Hepatocyte (in vitro differentiated cells): Measurements from ENCODE around the gene PACS1. TPM values are rescaled to one million over a fixed set of nuclear protein-coding genes. Genes with fewer than 3 reads are reported as not detected.

Source experiments
- DNase-seq: peaks from one replicate; pipeline ENCODE4 v3.0.0-alpha.2; 2016; ENCODE audit warnings: low spot score
- H2AFZ ChIP-seq: fragments of 200-600 bp; sonication (generic); 2 replicates; pipeline ENCODE4 v1.6.0; 2016; ENCODE audit warnings: antibody characterized with exemption, mild to moderate bottlenecking
- H3K27ac ChIP-seq: fragments of 200-600 bp; sonication (generic); 2 replicates; pipeline ENCODE4 v1.5.1; 2016; ENCODE audit warnings: mild to moderate bottlenecking
- H3K27me3 ChIP-seq: fragments of 200-600 bp; sonication (generic); 2 replicates; pipeline ENCODE4 v1.6.1; 2016
- H3K36me3 ChIP-seq: fragments of 200-600 bp; sonication (generic); replicated peaks from 2 replicates; pipeline ENCODE4 v1.5.1; 2016; ENCODE audit warnings: low read depth; ENCODE audit not compliant: insufficient read depth
- H3K4me1 ChIP-seq: fragments of 200-600 bp; sonication (generic); 2 replicates; pipeline ENCODE4 v1.5.1; 2016; ENCODE audit warnings: mild to moderate bottlenecking, moderate library complexity; ENCODE audit not compliant: insufficient read depth
- H3K4me2 ChIP-seq: fragments of 200-600 bp; sonication (generic); 2 replicates; pipeline ENCODE4 v1.6.0; 2016
- H3K4me3 ChIP-seq: fragments of 200-600 bp; sonication (generic); 2 replicates; pipeline ENCODE4 v1.5.1; 2016; ENCODE audit warnings: mild to moderate bottlenecking
- H3K79me2 ChIP-seq: fragments of 200-600 bp; sonication (generic); 2 replicates; pipeline ENCODE4 v1.6.0; 2017; ENCODE audit warnings: mild to moderate bottlenecking
- H3K9me2 ChIP-seq: fragments of 200-600 bp; sonication (generic); replicated peaks from 2 replicates; pipeline ENCODE4 v1.6.0; 2017; ENCODE audit warnings: mild to moderate bottlenecking; ENCODE audit not compliant: insufficient read depth
- H3K9me3 ChIP-seq: fragments of 200-600 bp; sonication (generic); 2 replicates; pipeline ENCODE4 v1.5.1; 2016; ENCODE audit warnings: low read depth, mild to moderate bottlenecking
- H4K20me1 ChIP-seq: fragments of 200-600 bp; sonication (generic); 2 replicates; pipeline ENCODE4 v1.6.0; 2016; ENCODE audit warnings: mild to moderate bottlenecking; ENCODE audit not compliant: insufficient read depth, poor library complexity, severe bottlenecking
- EZH2 ChIP-seq: fragments of 200-600 bp; sonication (generic); IDR thresholded peaks from 2 replicates; pipeline ENCODE4 v1.6.1; 2016; ENCODE audit warnings: antibody characterized with exemption, mild to moderate bottlenecking, borderline replicate concordance
- EZH2phosphoT487 ChIP-seq: fragments of 200-600 bp; sonication (generic); IDR thresholded peaks from one replicate; pipeline ENCODE4 v1.6.1; 2018; ENCODE audit warnings: antibody characterized with exemption, mild to moderate bottlenecking, low read depth, moderate library complexity; ENCODE audit not compliant: unreplicated experiment, severe bottlenecking
- WGBS: methylation state at CpG from one replicate; pipeline ENCODE4 v1.1.6; 2016; ENCODE audit warnings: low lambda C conversion rate; ENCODE audit errors: missing lambda C conversion rate; 5-methylcytosine and 5-hydroxymethylcytosine counted together
- polyA plus RNA-seq: library from polyadenylated mRNA; unstranded; fragments of >200 nt; fragmentation: Nextera tagmentation; extraction: Ambion mirVana; gene quantifications from 2 replicates; pipeline ENCODE4 v1.2.1, GENCODE V29; 2016
- total RNA-seq: library from RNA; depleted of rRNA; stranded (reverse); fragments of >200 nt; gene quantifications from 2 replicates; pipeline ENCODE4 v1.2.3, GENCODE V29; 2014
- TF ChIP-seq, protein P1 (sequence below): fragments of 200-600 bp; sonication (generic); IDR thresholded peaks from 2 replicates; pipeline ENCODE4 v1.5.1; 2016; ENCODE audit warnings: antibody characterized with exemption, mild to moderate bottlenecking; ENCODE audit not compliant: poor library complexity

The PACS1 gene
- total and polyA plus RNA-seq, 2 experiments from 2014 or later, result 28.2 to 71.5 TPM

DNA sequence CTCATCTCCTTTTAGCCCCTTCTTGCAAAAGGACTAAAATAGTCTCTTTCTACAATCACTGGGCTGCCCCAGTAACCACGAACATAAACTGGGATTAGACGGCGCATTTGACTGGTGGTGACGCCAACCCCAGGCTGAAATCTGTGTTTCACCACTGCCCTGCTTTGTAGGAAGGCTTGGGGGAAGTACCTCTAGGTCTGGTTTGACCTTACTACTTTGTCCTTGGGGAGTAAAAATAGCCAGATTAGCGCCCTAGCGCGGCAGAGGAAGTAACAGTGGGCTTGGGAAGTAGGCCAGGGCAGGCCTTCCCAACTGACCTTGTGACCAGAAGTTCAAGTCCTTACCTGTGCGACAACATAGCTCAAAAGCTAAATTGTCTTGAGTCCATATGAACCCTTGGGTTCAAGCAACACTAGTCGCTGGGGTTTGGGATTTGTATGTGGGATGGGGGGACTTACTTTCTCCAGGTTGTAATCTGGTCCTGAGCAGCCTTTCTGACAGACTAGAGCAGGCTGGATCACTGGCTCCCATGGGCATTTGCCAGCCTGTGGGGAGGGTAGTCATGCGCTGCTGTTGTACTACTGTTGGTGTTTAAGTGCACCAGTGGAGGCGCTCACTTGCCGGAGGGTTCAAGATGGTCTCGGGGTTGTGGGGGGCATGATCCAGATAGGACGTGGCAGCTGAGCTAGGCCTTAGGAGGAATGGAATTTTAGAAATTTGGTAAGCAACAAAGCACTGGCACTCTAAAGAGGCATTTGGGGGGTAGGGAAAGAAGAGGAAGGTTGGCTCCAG, 953 bp upstream of the PACS1 start:
- DNase-seq, result peak; percentile 52
- peak overlapping the region; percentile 53 for H3K4me3 ChIP-seq
- H3K4me2 ChIP-seq, result peak overlapping the region; percentile 88
- TF ChIP-seq EZH2, result no peak
- TF ChIP-seq, protein P1, sequence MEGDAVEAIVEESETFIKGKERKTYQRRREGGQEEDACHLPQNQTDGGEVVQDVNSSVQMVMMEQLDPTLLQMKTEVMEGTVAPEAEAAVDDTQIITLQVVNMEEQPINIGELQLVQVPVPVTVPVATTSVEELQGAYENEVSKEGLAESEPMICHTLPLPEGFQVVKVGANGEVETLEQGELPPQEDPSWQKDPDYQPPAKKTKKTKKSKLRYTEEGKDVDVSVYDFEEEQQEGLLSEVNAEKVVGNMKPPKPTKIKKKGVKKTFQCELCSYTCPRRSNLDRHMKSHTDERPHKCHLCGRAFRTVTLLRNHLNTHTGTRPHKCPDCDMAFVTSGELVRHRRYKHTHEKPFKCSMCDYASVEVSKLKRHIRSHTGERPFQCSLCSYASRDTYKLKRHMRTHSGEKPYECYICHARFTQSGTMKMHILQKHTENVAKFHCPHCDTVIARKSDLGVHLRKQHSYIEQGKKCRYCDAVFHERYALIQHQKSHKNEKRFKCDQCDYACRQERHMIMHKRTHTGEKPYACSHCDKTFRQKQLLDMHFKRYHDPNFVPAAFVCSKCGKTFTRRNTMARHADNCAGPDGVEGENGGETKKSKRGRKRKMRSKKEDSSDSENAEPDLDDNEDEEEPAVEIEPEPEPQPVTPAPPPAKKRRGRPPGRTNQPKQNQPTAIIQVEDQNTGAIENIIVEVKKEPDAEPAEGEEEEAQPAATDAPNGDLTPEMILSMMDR, result no peak
- no peak for TF ChIP-seq EZH2phosphoT487
- peaks cover 3% of the 10 kb centered on the region for H3K36me3 ChIP-seq
- H3K4me1 ChIP-seq, result peaks cover 11% of the 10 kb centered on the region
- peaks cover 6% of the 10 kb centered on the region for H4K20me1 ChIP-seq
- no peaks in the 10 kb centered on the region for H3K27me3 ChIP-seq
- H3K9me3 ChIP-seq, result no peaks in the 10 kb centered on the region
- peak overlapping the region; percentile 97 for H3K27ac ChIP-seq
- 72% methylated on average over 14 of the region's 14 CpGs for WGBS
- H2AFZ ChIP-seq, result peak overlapping the region; percentile 56
- no peaks in the 10 kb centered on the region for H3K9me2 ChIP-seq
- peaks cover 48% of the 10 kb centered on the region for H3K79me2 ChIP-seq

DNA sequence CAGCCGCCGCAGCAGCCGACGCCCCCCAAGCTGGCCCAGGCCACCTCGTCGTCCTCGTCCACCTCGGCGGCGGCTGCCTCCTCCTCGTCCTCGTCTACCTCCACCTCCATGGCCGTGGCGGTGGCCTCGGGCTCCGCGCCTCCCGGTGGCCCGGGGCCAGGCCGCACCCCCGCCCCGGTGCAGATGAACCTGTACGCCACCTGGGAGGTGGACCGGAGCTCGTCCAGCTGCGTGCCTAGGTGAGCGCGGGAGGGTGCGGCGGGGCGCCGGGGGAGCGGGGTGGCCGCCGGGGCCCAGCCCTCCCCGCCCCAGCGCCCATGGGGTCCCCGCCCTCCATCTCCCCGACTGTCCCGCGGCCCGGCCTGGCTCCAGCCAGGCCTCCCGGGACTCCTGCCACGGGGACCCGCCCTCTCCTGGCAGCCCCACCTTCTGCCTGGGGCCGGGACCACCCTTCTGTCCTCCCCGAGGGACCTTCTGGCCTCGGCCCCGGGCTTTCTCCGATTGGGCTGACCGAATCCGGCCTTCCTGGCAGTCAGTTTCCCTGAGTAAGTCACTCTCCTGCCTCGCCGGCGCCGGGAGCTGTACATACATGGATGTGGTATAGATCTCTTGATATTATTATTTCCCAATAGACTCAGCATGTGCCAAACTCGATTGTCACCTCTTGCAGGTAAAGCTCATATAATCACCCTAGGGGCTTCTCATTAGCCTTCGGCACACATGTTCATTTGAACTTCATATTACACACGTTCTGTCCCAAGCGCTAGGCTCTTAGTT, 720 bp downstream of the PACS1 start:
- peak overlapping the region; percentile 41 for H2AFZ ChIP-seq
- peak; percentile 65 for DNase-seq
- WGBS, result 6% methylated on average over 29 of the region's 60 CpGs

DNA sequence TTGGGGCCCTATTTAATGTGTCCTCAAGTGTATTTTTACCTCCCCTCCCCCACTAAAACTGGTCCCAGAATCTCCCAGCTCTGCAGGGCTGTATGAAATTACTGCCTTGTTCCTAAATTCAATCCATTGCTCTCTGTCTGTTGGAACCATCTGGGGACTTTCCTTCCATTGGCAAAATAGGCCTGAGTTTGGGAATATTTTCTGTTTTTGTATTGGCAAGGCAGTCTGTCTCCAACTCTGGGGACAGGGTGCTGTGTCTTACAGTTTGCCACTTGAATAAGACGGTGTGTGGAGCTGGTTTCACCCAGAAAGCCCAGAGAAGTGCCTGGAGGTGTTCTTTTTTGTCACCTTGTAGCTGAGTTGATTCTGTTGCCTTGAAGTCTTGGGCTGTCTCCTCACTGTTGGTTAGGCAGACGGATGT, 1.3 kb downstream of the PACS1 start:
- Histone ChIP-seq H3K27me3 (no peaks in the 10 kb centered on the region), H3K4me2 (peak overlapping the region; percentile 74), H3K79me2 (peaks cover 61% of the 10 kb centered on the region), H4K20me1 (peaks cover 6% of the 10 kb centered on the region), H3K36me3 (peaks cover 1% of the 10 kb centered on the region), H3K4me1 (peaks cover 11% of the 10 kb centered on the region), H3K27ac (peak overlapping the region; percentile 81), H3K9me2 (no peaks in the 10 kb centered on the region), H3K4me3 (peak overlapping the region; percentile 95), H2AFZ (no peak overlapping the region), H3K9me3 (no peaks in the 10 kb centered on the region)
- WGBS, result 41% methylated on average over 2 of the region's 2 CpGs
- DNase-seq, result no peak
- TF ChIP-seq, protein P1, result no peak
- no peak for TF ChIP-seq EZH2phosphoT487
- no peak for TF ChIP-seq EZH2

More for the DNA sequence above, 720 bp downstream of the PACS1 start:
- peak overlapping the region; percentile 81 for H3K27ac ChIP-seq
- H3K4me2 ChIP-seq, result peak overlapping the region; percentile 74
- H3K27me3 ChIP-seq, result no peaks in the 10 kb centered on the region
- H4K20me1 ChIP-seq, result peaks cover 6% of the 10 kb centered on the region
- H3K4me1 ChIP-seq, result peaks cover 11% of the 10 kb centered on the region
- peaks cover 3% of the 10 kb centered on the region for H3K36me3 ChIP-seq
- peaks cover 55% of the 10 kb centered on the region for H3K79me2 ChIP-seq
- H3K4me3 ChIP-seq, result peak overlapping the region; percentile 95
- TF ChIP-seq EZH2phosphoT487, result no peak
- TF ChIP-seq, protein P1, result no peak
- no peak for TF ChIP-seq EZH2
- H3K9me2 ChIP-seq, result no peaks in the 10 kb centered on the region
- H3K9me3 ChIP-seq, result no peaks in the 10 kb centered on the region
